Gastroesophageal sphincter (tissue), 4 donors: ENCODE results near the gene CAPN8. TPM values are rescaled to one million over a fixed set of nuclear protein-coding genes. Genes with fewer than 3 reads are reported as not detected.

Experiments used
- ATAC-seq: fragments of 150-250 bp; one replicate; pipeline ENCODE4 v1.9.1; 2016; ENCODE audit warnings: mild to moderate bottlenecking, moderate library complexity
- H3K27ac ChIP-seq, 4 donors: fragments of 200-600 bp; sonication (generic) in 3 of 4; 1 replicate in 3 of 4; 2 replicates in 1 of 4; pipeline ENCODE4 v1.5.1; 2016 to 2019
- H3K27me3 ChIP-seq: fragments of 200-600 bp; sonication (generic); one replicate; pipeline ENCODE4 v1.5.1; 2019
- H3K36me3 ChIP-seq, 2 donors: fragments of 200-600 bp; sonication (generic); one replicate each; pipeline ENCODE4 v1.5.1; 2019; ENCODE audit warnings: control low read depth in 1 of 2
- H3K4me1 ChIP-seq, 3 donors: fragments of 200-600 bp; sonication (generic); 1 replicate in 2 of 3; 2 replicates in 1 of 3; pipeline ENCODE4 v1.5.1; 2016 to 2019; ENCODE audit warnings: control low read depth in 2 of 3
- H3K4me3 ChIP-seq, 2 donors: fragments of 200-600 bp; sonication (generic); one replicate each; pipeline ENCODE4 v1.5.1; 2019; ENCODE audit warnings: mild to moderate bottlenecking in 1 of 2, moderate library complexity in 1 of 2
- H3K9me3 ChIP-seq, 3 donors: fragments of 200-600 bp; sonication (generic); one replicate each; pipeline ENCODE4 v1.5.1; 2017 to 2019; ENCODE audit warnings: control low read depth in 2 of 3
- CTCF ChIP-seq, 4 experiments: fragments of 200-600 bp in 2 of 4; fragments of 450-650 bp in 2 of 4; sonication (generic) in 1 of 4; IDR thresholded peaks; one replicate each; pipeline ENCODE4 v1.5.1; 2017 to 2019; ENCODE audit warnings: antibody characterized with exemption in 4 of 4, mild to moderate bottlenecking in 2 of 4, moderate library complexity in 2 of 4
- EP300 ChIP-seq: sonication (generic); formaldehyde crosslinking; IDR thresholded peaks from one replicate; pipeline ENCODE4 v1.6.1; 2017; ENCODE audit warnings: antibody characterized with exemption, mild to moderate bottlenecking
- POLR2A ChIP-seq, 2 donors: fragments of 450-650 bp; IDR thresholded peaks; one replicate each; pipeline ENCODE4 v1.6.1; 2017; ENCODE audit warnings: antibody characterized with exemption in 2 of 2, mild to moderate bottlenecking in 2 of 2, moderate library complexity in 1 of 2
- POLR2AphosphoS5 ChIP-seq: sonication (generic); formaldehyde crosslinking; IDR thresholded peaks from one replicate; pipeline ENCODE4 v1.6.1; 2017; ENCODE audit warnings: antibody characterized with exemption
- WGBS, 2 donors: methylation state at CpG; one replicate each; pipeline ENCODE4 v1.1.5; 2018; ENCODE audit warnings: low coverage in 1 of 2; 5-methylcytosine and 5-hydroxymethylcytosine counted together
- total RNA-seq, 4 donors: library from RNA; depleted of rRNA; stranded (reverse); fragments of >200 nt; gene quantifications; one replicate each; pipeline ENCODE4 v1.1.0, GENCODE V29; 2016

Gene CAPN8
- total RNA-seq, 4 donors from 2014 or later = 0.45 TPM; not detected in 3

GRCh38 chr1:223504741-223505140 lies 160.8 kb downstream of the CAPN8 start:
- H3K9me3 ChIP-seq = no peaks in the 10 kb centered on the region

GRCh38 chr1:223503348-223503747 lies 162.2 kb downstream of the CAPN8 start:
- no peak overlapping the region for H3K4me3 ChIP-seq
- no peaks in the 10 kb centered on the region for H3K9me3 ChIP-seq
- no peak for ATAC-seq
- H3K36me3 ChIP-seq = no peaks in the 10 kb centered on the region
- TF ChIP-seq EP300 (no peak), POLR2A (IDR thresholded peaks at IDR 0.05) (no peak), CTCF (IDR thresholded peaks at IDR 0.05) (no peak), POLR2AphosphoS5 (no peak)
- H3K27me3 ChIP-seq = no peaks in the 10 kb centered on the region
- peaks cover 0 to 12% (median 0%) of the 10 kb centered on the region in 3 donors for H3K4me1 ChIP-seq
- H3K27ac ChIP-seq = no peak overlapping the region
- WGBS, 2 donors = 87 to 100% methylated on average over 1 to 4 of the region's 4 CpGs

More at GRCh38 chr1:223504741-223505140, 160.8 kb downstream of the CAPN8 start:
- Histone ChIP-seq H3K36me3 (no peaks in the 10 kb centered on the region), H3K4me1 (peaks cover 0 to 11% (median 0%) of the 10 kb centered on the region in 3 donors), H3K27me3 (no peaks in the 10 kb centered on the region), H3K27ac (no peak overlapping the region), H3K4me3 (no peak overlapping the region)
- ATAC-seq = no peak
- TF ChIP-seq POLR2AphosphoS5 (no peak), CTCF (IDR thresholded peaks at IDR 0.05) (no peak), POLR2A (IDR thresholded peaks at IDR 0.05) (no peak), EP300 (no peak)
- WGBS, 2 donors = 60% methylated on average over 1 of the region's 4 CpGs; no CpG with 5 or more reads in 1 of the 2 donors

- no peak overlapping the region for H3K27ac ChIP-seq
- TF ChIP-seq CTCF (IDR thresholded peaks at IDR 0.05) (no peak), POLR2AphosphoS5 (no peak)
- no peaks in the 10 kb centered on the region for H3K36me3 ChIP-seq
- no peak overlapping the region for H3K4me3 ChIP-seq
- WGBS, 2 donors = 21 to 58% methylated on average over 4 to 8 of the region's 11 CpGs
- no peaks in the 10 kb centered on the region for H3K27me3 ChIP-seq
- no peaks in the 10 kb centered on the region for H3K9me3 ChIP-seq
- ATAC-seq = no peak
- peaks cover 0 to 12% (median 0%) of the 10 kb centered on the region in 3 donors for H3K4me1 ChIP-seq
Observed at GRCh38 chr1:223500560-223501425, 164.7 kb downstream of the CAPN8 start.

GRCh38 chr1:223496883-223497282 lies 168.6 kb downstream of the CAPN8 start:
- 83 to 95% methylated on average over 3 to 5 of the region's 6 CpGs for WGBS, 2 donors
- ATAC-seq = no peak
- Histone ChIP-seq H3K9me3 (no peaks in the 10 kb centered on the region), H3K27me3 (no peaks in the 10 kb centered on the region), H3K27ac (no peak overlapping the region), H3K36me3 (no peaks in the 10 kb centered on the region), H3K4me3 (no peak overlapping the region), H3K4me1 (peaks cover 0 to 12% (median 0%) of the 10 kb centered on the region in 3 donors)
- TF ChIP-seq POLR2AphosphoS5 = no peak
- TF ChIP-seq POLR2A (IDR thresholded peaks at IDR 0.05) = no peak
- no peak for TF ChIP-seq EP300
- TF ChIP-seq CTCF (IDR thresholded peaks at IDR 0.05) = no peak
